G401 (cell line): ENCODE measurements around the gene NDUFB3. TPM values are rescaled to one million over a fixed set of nuclear protein-coding genes. Genes with fewer than 3 reads are reported as not detected.

Source experiments
- DNase-seq: peaks from one replicate; pipeline ENCODE4 v3.0.0-alpha.2; 2015; ENCODE audit warnings: low spot score
- in situ Hi-C: cut with HindIII; loops from 2 replicates; pipeline ENCODE4 v1.10.0; 2016; ENCODE audit warnings: low sequenced_read_pairs, mixed read lengths
- total RNA-seq: library from RNA; depleted of rRNA; stranded (reverse); fragments of >200 nt; shearing (Covaris generic); gene quantifications from 2 replicates; pipeline ENCODE4 v1.2.3, GENCODE V29; 2014; rRNA removed

Gene NDUFB3
- total RNA-seq, 1 experiment from 2014 or later: 78.6 TPM

- DNase-seq: no peak
- in situ Hi-C loops: no loop called here
Measured at GRCh38 chr2:201126308-201127151, 54.7 kb downstream of the NDUFB3 start.

- peak; percentile 36 for DNase-seq
- in situ Hi-C loops: no loop called here
Measured at GRCh38 chr2:201127152-201127511, 55.3 kb downstream of the NDUFB3 start.

DNA sequence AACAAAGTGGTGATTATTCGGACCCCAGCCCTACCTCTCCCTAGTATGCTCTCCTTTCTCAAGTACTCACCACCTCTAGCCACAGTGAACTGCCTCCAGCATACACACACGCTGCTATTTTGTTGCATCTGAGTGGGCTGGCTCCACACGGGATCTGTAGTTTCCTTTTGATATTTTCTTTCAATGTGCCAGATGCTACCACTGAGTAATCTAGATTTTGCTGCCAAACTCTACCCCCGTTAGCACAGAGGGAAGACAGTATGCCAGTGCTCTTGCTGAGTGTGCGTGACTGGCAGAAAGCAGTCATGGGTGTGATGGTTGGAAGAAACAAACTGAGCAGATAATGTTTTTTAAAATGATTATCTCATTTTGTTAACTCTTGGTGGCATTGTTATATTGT, 55.8 kb downstream of the NDUFB3 start:
- in situ Hi-C loops: no loop called here
- peak; percentile 95 for DNase-seq

GRCh38 chr2:201128033-201128432, 56.2 kb downstream of the NDUFB3 start:
- in situ Hi-C loops: no loop called here
- no peak for DNase-seq

- DNase-seq: no peak
- in situ Hi-C loops: no loop called here
Measured at GRCh38 chr2:201128933-201129505, 57.2 kb downstream of the NDUFB3 start.

DNA sequence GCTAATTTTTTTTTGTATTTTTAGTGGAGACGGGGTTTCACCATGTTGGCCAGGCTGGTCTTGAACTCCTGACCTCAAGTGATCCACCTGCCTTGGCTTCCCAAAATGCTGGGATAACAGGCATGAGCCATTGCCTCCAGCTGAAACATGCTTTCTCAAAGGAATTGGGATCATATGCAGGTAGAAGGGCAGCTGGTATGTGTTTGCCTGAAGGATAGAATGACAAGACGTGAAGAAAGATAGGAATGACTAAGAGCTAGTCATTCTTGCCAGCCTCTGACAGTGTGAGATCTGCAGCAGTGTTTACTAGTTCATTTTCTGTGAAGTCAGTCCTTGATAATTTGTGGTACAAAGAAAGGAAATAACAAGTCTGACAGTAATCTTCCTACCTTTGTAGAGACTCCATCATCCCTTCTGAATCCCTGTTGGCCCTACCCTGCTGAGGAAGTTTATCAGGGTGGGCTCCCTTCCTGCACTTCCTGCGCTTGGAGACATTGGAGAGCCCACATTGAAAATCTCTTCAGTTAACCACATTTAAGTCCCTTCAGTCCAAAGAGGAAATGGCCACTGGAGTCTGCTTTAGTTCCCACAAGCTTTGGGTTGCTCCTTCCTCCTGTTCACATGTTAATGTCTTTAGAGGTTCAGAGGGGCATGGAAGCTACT, 58.9 kb downstream of the NDUFB3 start:
- DNase-seq: no peak

GRCh38 chr2:201132518-201132917, 60.7 kb downstream of the NDUFB3 start:
- in situ Hi-C loops: no loop called here
- no peak for DNase-seq

More for the DNA sequence above, 58.9 kb downstream of the NDUFB3 start:
- in situ Hi-C loops: no loop called here

Other genes starting within 250 kb of the NDUFB3 start
- gene CLK1, start 207.3 kb upstream of the NDUFB3 start, total RNA-seq: 31.6 and 35.0 TPM in 2 replicates
- gene PPIL3, start 182.9 kb upstream of the NDUFB3 start, total RNA-seq: 53.7 and 78.7 TPM in 2 replicates
- 80.5 and 105 TPM in 2 replicates for gene NIF3L1, start 182.6 kb upstream of the NDUFB3 start, total RNA-seq
- gene ORC2, start 108.3 kb upstream of the NDUFB3 start, total RNA-seq: 30.3 and 61.4 TPM in 2 replicates
- gene HYCC2, start 330 bp upstream of the NDUFB3 start, total RNA-seq: 0.49 and 3.2 TPM in 2 replicates
- gene CFLAR, start 44.2 kb downstream of the NDUFB3 start, total RNA-seq: 17.9 and 24.1 TPM in 2 replicates
- gene CASP10, start 111.1 kb downstream of the NDUFB3 start, total RNA-seq: 2.8 and 3.2 TPM in 2 replicates
- 34.6 and 55.9 TPM in 2 replicates for gene CASP8, start 188.5 kb downstream of the NDUFB3 start, total RNA-seq